ENCODE data around the gene CIT. TPM values are rescaled to one million over a fixed set of nuclear protein-coding genes. Genes with fewer than 3 reads are reported as not detected.
"Not testable (repeated sequence)": the region's sequence is repeated elsewhere in the genome, so short reads cannot be mapped to it uniquely, and the experiment has no call there.

The CIT gene
- total RNA-seq, 1 donor from 2014 or later, result 1.8 TPM

- no peak for DNase-seq (ENCODE audit: low read depth in 2 of 2)
Measured at GRCh38 chr12:119679081-119679480, 198.0 kb downstream of the CIT start.

DNA sequence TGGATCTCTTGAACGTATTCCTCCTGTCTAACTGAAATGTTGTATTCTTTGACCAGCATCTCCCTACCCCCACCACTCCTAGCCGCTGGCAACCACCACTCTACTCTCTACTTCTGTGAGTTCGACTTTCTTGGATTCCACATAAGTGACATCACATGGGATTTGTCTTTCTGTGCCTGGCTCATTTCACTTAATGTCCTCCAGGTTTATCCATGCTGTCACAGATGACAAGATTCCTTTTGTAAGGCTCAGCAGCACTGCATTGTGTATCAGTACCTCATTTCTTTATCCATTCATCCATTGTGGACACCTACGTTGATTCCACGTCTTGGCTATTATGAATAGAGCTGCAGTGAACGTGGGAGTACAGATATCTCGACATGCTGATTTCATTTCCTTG, 198.7 kb downstream of the CIT start:
- DNase-seq (ENCODE audit: low read depth in 2 of 2), result no peak

- no peak for DNase-seq (ENCODE audit: low read depth in 2 of 2)
Measured at GRCh38 chr12:119676573-119676972, 200.5 kb downstream of the CIT start.

DNA sequence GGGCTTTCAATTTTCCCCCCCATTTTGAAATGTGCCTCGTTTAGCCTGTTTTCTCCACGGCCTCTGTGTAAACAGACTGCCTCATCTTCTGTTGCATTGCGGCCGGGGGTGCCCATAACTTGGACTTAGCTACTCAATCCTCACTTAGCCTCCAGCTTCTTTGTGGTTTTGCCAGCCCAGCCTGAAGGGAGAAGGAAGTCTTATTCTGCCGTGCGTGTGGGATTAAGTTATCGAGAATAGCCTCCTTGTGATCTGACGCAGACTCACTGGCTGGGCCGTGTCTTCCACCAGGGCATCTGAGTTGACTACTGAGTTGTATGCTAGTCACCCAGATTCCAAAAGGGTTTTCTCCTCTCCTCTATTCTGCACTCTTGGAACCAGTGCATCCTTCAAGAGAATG, 201.1 kb downstream of the CIT start:
- no peak for DNase-seq (ENCODE audit: low read depth in 2 of 2)

- DNase-seq (ENCODE audit: low read depth in 2 of 2), result no peak
Measured at GRCh38 chr12:119674560-119674959, 202.6 kb downstream of the CIT start.

DNA sequence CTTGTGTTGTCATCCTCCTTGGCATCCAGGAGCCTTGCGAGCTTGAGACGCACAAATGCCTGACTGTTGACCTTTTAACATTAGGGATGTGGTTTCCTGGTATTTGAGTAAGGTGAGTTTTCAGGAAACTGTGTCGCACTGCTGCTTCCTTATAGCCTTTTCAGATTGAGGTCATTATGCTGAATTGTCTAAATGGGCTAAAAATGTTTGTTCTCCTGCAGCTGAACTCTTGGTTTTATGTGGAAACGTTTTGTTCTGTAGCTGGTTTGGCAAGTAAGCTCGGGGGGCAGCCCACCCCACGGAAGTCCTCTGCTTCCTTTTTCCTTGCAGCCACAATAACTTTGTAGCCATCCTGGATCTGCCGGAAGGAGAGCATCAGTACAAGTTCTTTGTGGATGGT, 203.5 kb downstream of the CIT start:
- peak; percentile 92 to 95 for DNase-seq (ENCODE audit: low read depth in 2 of 2)

GRCh38 chr12:119672194-119672593, 204.9 kb downstream of the CIT start:
- no peak for DNase-seq (ENCODE audit: low read depth in 2 of 2)

DNA sequence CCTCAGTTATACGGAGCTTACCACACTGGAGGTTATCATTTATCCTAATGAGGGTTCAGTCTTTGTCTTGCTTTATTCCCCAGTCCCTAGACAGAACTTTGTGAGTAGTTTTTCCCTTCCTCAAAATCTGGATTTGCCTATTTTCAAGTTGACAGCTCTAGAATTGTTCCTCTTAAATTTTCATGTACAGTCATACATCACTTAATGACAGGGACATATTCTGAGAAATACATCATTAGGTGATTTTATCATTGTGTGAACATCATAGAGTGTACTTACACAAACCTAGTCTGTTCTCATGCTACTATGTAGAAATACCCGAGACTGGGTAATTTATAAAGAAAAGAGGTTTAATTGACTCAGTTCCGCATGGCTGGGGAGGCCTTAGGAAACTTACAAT, 206.1 kb downstream of the CIT start:
- no peak for DNase-seq (ENCODE audit: low read depth in 2 of 2)

DNA sequence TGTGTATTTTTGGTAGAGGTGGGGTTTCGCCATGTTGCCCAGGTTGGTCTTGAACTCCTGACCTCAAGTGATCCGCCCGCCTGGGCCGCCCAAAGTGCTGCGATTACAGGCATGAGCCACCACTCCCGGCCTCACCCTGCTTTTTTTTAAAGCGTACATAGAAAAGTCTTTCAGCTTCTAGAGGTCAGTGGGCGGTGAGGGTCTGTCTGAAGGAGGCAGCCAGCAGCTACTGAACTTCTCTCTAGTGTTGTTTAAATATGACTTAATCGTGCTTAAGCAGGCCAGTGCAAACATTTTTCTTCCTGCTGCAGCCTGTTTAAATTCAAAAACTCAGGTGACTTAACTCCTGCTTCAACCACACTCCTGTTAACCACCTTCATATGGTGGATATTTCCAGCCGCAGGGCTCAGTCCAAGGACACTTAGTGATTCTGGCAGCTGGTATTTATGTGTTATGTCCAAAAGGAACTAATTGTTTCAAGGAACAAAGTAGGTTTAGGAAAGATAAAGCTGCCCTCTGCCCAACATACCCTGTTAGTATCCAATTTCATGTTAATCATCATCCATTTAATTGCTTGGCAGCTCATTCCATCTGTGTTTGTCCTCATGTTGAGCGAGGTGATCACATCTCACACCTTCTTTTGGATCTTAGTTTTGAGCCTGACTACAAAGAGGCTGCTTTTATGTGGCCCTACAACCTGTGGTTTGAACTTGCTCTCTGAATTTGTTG, 207.2 kb downstream of the CIT start:
- peak in 1 of 2 donors; percentile 23 for DNase-seq (ENCODE audit: low read depth in 2 of 2)

GRCh38 chr12:119668324-119668841, 208.7 kb downstream of the CIT start:
- DNase-seq (ENCODE audit: low read depth in 2 of 2), result no peak

DNA sequence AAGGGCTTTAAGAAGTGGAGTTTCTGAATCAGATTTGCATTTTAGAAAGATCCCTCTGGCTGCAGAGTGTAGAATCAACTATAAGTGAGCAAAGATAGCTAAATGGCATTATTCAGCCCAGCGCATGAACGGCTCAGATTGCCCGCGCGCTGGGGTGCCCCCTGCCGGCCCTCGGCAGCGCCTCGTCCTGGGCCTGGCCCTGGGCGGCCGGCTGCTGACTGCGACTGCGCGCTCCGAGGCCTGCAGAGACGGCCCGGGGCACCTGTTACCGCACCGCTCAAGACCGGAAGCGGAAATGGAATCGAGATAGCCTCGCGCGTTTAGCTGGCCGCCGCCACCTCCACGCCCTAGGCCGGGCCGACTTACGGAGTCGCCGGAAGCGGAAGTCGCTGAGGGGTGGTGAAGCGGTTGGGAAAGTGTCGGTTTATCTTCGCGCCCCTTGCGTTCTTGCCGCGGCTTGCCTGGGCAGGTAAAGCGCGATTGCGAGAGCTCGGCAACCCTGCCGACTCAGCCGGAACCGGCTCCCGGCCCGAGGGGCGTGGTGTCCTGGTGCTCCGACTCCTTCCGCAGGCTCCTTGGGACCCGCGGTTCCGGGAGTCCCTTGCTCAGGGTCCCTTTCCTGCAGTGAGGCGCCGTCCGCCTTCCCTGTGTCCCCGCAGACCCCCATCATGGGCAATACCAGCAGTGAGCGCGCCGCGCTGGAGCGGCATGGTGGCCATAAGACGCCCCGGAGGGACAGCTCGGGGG, 209.4 kb downstream of the CIT start, which contains the start of gene PRKAB1:
Gene PRKAB1 (plus strand): TSS at position 557 of the 747 bp plus-strand sequence. CDS start 112 bp downstream, at position 669.
- DNase-seq (ENCODE audit: low read depth in 2 of 2), result peak; percentile 95 to 98

DNA sequence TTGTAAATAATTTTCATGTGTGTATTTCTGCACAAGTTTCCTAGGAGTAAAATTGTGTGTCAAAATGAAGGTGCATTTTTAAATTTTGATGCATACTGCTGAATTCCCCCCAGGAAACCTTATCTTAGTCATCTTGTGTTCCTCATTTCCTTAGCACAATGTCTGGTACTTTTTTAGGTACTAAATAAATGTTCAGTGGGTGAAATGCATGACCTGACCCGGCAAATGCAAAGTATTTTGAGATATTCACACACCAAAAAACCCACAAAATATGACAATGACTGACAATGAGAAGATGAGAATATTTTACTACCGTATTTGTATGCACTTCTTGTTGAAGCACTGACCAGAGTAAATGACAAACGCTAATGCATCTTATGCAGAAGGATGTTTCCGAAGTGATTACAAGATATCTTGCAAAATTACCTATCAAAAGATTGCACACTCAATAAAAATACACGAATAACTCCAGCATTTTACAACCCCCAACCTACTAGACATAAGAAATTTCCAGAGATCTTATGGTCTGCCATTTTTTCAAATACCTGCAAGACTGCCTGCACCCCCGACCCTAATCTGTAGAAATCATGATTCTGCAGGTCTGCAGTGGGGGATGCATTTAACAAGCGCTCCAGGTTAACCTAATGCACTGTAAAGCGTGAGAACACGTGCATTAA, 210.1 kb downstream of the CIT start:
- DNase-seq (ENCODE audit: low read depth in 2 of 2), result peak in 1 of 2 donors; percentile 48

- no peak for DNase-seq (ENCODE audit: low read depth in 2 of 2)
Measured at GRCh38 chr12:119666226-119666795, 210.8 kb downstream of the CIT start.

- DNase-seq (ENCODE audit: low read depth in 2 of 2), result no peak
Measured at GRCh38 chr12:119665164-119665929, 211.8 kb downstream of the CIT start.

DNA sequence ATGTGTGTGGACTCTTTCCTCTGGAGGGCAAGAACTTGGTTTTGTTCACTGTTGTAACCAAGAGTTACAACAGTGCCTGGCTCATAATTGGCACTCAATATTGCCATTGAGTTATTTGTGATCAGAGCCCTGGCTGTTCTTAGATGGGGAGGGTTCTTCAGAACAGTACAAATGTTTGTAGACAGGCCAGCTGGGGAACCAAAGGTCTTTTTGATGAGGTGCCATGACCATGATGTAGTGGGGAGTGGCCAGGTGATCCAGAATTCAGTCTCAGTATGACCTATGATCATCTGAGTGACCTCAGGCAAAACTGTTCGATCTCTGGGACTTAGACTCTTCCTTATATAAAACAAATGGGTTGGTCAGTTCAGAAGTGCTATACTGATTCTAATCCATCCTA, 212.5 kb downstream of the CIT start:
- DNase-seq (ENCODE audit: low read depth in 2 of 2), result no peak

- DNase-seq (ENCODE audit: low read depth in 2 of 2), result no peak
Measured at GRCh38 chr12:119661882-119662281, 215.2 kb downstream of the CIT start.

DNA sequence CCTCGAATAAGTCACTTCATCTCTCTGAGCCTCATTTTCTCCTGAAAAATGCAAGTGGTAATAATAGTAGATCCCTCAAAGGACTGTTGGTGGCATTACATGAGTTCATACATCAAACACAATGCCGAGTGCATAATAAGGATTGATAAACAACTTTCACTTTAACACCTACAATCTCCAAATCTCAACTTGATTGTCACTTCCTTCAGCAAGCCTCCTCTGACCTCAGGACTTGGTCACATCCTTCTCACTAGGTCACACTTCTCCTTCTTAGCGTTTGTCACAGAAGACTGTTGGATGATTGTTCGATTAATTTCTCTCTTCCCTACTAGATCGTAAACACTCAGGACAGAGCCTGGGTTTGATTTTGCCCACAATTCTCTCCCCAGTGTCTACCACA, 217.0 kb downstream of the CIT start:
- peak in 1 of 2 donors; percentile 12 for DNase-seq (ENCODE audit: low read depth in 2 of 2)

- DNase-seq (ENCODE audit: low read depth in 2 of 2), result peak; percentile 47 to 53
Measured at GRCh38 chr12:119659289-119659897, 217.7 kb downstream of the CIT start.

GRCh38 chr12:119658166-119658565, 219.0 kb downstream of the CIT start:
- DNase-seq (ENCODE audit: low read depth in 2 of 2), result peak; percentile 18 to 50

GRCh38 chr12:119657001-119657400, 220.1 kb downstream of the CIT start:
- not testable (repeated sequence) for DNase-seq (ENCODE audit: low read depth in 2 of 2)

Data from lung microvascular endothelial cell (primary cell).